HG02870 (cell line): ENCODE measurements around the gene KCNJ14.

Experiments used
- ATAC-seq: cut with Tn5 transposase; IDR thresholded peaks from one replicate; pipeline ENCODE4 v1.9.1; 2021; ENCODE audit warnings: mild to moderate bottlenecking, moderate library complexity; ENCODE audit not compliant: unreplicated experiment

Gene KCNJ14

GRCh38 chr19:48501494-48502349 is 46.3 kb downstream of the KCNJ14 start:
- no peak for ATAC-seq

DNA sequence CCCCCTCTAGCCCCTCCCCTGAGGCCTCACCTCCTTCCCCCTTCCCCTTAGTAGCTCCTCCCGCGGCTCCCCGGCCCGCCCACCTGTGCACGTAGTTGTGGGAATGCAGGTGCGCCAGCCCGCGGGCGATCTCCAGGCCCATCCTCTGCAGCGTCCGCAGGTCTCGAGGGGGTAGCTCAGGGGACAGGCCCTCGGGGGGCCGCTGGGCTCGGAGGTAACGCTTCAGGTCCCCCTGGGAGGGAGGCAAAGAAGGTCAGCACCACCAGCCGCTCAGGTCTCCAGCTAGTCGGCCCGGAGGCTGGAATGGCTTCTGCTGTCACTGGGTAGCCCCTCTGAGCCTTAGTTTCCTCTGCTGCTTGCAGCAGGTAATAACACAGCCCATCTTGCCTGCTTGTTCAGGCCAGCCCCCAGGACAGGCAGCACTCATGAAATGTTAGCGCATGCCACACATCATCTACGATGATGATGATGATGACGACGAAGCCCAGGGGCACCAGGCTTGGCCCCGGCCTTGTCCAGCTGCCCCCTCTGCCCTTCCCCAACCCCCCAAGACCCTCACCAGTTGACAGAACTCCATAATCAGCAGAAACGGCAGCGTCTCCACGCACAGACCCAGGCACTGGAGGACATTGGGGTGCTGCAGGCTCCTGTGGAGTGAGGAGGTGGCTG is 47.1 kb downstream of the KCNJ14 start:
- ATAC-seq: no peak

GRCh38 chr19:48506138-48506733 is 50.9 kb downstream of the KCNJ14 start:
- no peak for ATAC-seq

- no peak for ATAC-seq
These were observed 52.6 kb downstream of the KCNJ14 start for GRCh38 chr19:48507911-48508439.

- no peak for ATAC-seq
These were observed 53.5 kb downstream of the KCNJ14 start for GRCh38 chr19:48508729-48509411.

DNA sequence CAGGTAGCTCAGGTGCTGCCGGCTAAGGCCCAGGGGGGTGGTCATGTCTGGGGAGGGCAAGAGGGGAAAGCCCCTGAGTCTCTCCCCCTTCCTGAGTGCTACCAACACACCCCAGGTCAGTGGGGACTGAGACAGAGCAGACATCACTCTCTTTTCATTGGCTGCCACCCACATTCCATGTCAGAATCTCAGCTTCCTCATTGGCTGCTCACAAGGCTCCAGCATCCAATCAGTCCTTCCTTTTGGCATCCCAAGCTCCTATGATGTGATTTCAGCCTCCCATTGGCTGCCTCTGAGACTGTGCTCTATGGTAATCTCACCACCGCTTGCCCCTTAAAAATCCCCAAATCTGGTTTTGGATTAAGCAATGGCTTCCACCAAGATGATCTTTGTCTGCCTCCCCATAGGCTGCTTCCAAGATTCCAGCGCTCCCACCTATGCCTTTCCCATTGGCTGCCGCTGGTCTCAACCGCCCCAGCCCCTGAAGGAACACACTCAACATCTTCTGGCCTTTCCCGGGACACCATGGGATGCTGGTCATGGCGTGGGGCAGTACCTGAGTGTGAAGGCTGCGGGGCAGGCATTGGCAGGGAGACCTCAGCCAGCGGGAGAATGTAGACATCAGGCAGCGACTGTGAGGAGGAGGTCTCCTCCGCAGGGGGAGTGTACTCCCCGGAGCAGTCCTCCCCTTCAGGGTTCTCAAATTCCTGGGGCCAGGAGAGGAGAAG is 54.3 kb downstream of the KCNJ14 start:
- no peak for ATAC-seq

GRCh38 chr19:48510421-48511268 is 55.3 kb downstream of the KCNJ14 start:
- ATAC-seq: no peak

DNA sequence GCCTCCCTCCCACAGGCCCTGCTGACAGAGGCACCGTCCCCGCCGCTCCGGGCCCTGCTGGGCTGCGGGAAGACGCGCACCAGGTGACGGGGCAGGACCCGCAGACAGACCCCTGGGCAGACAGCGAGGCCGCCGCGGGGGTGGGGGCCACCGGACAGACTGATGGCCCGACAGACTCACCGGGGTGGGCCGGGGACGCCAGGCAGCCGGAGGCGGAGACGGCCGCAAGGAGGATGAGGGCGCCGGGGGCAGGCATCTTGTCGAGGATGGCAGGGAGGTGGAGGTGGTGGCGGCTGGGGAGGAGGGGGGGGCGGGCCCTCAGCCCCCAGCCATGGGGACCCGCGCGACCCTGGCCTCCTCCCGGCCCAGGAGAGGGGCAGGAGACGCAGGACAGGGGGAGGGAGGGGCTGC is 56.0 kb downstream of the KCNJ14 start:
- ATAC-seq: no peak

GRCh38 chr19:48511800-48512503 is 56.6 kb downstream of the KCNJ14 start, which contains the start of gene LMTK3:
TSS of gene LMTK3 (minus strand) at chr19:48511835. CDS start at chr19:48511576, 259 bp downstream.
- no peak for ATAC-seq

DNA sequence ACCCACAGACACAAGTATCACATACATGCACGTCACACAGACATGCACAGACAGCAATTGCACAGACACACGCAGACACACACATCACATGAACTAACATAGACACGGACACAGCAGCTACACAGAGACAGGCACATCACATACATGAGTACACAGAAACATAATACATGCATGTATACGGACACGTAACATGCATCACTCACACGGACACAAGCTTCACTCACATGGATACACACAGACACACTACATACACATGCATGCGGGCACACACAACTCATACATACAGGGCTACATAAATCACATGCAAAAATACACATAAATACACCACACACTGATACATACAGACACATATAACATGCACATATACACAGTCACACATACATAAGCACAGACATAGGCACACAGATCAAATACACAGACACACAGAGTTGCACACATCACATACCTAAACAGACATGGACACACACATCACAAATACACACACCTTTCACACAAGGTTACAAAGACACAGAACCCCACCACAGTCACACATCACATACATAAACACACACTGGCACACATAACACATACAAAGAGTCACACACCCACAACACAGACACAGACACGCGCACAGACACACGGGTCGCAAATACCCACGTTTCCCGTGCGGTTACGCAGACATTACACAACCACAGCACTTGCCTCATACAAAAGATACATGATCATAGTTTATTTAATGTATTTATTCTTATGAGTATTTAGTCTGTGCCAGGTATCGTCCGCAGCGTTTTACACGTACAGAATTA is 57.3 kb downstream of the KCNJ14 start:
- no peak for ATAC-seq

DNA sequence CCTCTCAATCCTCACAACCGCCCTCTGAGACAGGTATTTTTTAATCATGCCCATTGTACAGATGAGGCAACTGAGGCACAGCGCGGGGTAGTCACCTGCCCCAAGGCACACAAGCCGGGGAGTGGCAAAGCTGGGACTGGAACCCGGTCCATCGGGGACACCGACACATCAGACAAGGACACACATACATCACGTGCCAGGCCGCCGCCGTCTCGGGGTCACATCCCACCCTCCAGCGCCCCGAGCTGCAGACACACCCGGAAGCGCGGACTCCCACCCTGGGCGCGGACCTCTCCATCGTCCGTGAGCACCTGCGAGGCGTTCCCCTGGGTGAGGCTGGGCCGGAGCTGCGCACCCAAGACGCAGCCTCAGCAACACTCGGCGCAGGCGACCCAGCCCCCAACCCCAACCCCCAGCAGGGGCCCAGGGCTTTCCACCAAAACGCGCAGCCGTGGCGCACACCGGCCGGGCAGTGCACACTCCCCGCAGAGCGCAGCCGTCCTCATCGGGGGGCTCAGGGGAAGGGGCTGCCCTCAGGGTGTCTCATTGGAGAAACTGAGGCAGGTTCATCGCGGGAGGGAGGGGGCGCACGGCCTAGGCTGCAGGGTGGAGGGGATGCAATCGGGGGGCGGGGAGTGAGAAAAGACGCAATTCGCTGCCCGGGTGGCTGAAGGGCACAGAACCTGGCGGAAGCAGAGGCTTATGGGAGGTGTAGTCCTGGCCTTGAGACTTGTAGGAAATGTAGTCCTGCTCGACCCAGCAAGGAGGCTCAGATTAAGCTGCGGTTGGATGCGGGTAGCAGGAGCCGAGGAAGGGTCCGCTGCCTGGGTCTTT is 58.1 kb downstream of the KCNJ14 start:
- ATAC-seq: no peak

DNA sequence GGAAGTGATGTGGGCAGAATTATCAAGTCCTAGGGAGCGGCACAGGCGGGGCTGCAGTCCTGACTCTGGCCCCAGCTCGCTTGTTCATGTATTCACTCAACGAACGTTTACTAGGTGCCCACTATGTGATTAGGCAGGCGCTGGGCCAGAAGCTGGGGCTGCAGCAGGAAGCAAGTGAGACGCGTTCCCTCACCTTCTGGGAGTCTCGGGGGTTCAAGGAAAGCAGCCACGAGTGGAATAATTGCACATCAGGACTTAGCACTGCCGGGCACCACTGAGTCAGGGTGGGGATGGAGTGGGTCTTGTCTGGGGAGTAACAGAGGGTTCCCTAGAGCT is 58.7 kb downstream of the KCNJ14 start:
- no peak for ATAC-seq

GRCh38 chr19:48516536-48516935 is 61.2 kb downstream of the KCNJ14 start:
- no peak for ATAC-seq
